K562 (cell line): Measurements from ENCODE around the gene NDUFB5. TPM values are rescaled to one million over a fixed set of nuclear protein-coding genes. Genes with fewer than 3 reads are reported as not detected.
A peak's percentile ranks its signal among the peaks of the same experiment; 100 is the strongest.

Source experiments
- FOXA3 ChIP-seq, 2 experiments: fragments of 450-650 bp in 1 of 2; sonication (generic) in 1 of 2; formaldehyde crosslinking; IDR thresholded peaks in 1 of 2; conservative IDR thresholded peaks in 1 of 2; 2 replicates each; pipeline versions ENCODE4 v1.4.0 to v1.8.0; 2020 to 2022; ENCODE audit warnings: mild to moderate bottlenecking in 2 of 2, missing genetic modification reagents in 1 of 2
- HDAC2 ChIP-seq: fragments of 450-650 bp; IDR thresholded peaks from 2 replicates; pipeline ENCODE4 v1.6.1; 2016; ENCODE audit warnings: mild to moderate bottlenecking
- MBD1 ChIP-seq: fragments of 250-450 bp; sonication (Bioruptor Pico); IDR thresholded peaks from 2 replicates; pipeline ENCODE4 v1.8.0; 2022; ENCODE audit warnings: inconsistent platforms
- PTTG1 ChIP-seq: fragments of 450-650 bp; IDR thresholded peaks from 2 replicates; pipeline ENCODE4 v1.6.1; 2016; ENCODE audit warnings: low read depth, mild to moderate bottlenecking, missing genetic modification characterization, missing compliant biosample characterization
- SAP30 ChIP-seq: fragments of 200-600 bp; sonication (generic); IDR thresholded peaks from 2 replicates; pipeline ENCODE4 v1.6.1; 2012; ENCODE audit warnings: borderline replicate concordance, low read depth, mild to moderate bottlenecking, moderate library complexity, low read length, control low read depth, inconsistent platforms; ENCODE audit not compliant: insufficient read depth, poor library complexity, severe bottlenecking
- SRSF9 ChIP-seq: fragments of 200-400 bp; formaldehyde crosslinking; IDR thresholded peaks from 2 replicates; pipeline ENCODE4 v1.6.1; 2017; ENCODE audit warnings: low read depth, low read length, borderline replicate concordance
- TBP ChIP-seq: optimal IDR thresholded peaks from 2 replicates; pipeline ENCODE3; 2011; ENCODE audit warnings: low read depth, low read length, improper control_type of control experiment
- ZEB2 ChIP-seq: fragments of 450-650 bp; IDR thresholded peaks from 2 replicates; pipeline ENCODE4 v1.6.1; 2016
- ZNF239 ChIP-seq: fragments of 250-450 bp; sonication (Bioruptor Pico); IDR thresholded peaks from 2 replicates; pipeline ENCODE4 v1.4.0; 2020; ENCODE audit warnings: mild to moderate bottlenecking
- polyA plus RNA-seq, 8 experiments: library from polyadenylated mRNA; depleted of rRNA in 4 of 8; stranded (reverse) in 5 of 8; unstranded in 3 of 8; fragments of >200 nt; fragmentation: Nextera tagmentation in 2 of 8; fragmentation: Illumina TruSeq in 1 of 8; extraction: Ambion mirVana in 2 of 8; extraction: Trizol in 1 of 8; gene quantifications; 2 replicates each; pipeline versions ENCODE4 v1.2.1 to v1.2.3, GENCODE V29; 2011 to 2014; ENCODE audit warnings: inconsistent platforms in 1 of 8, missing spikeins in 1 of 8
- total RNA-seq, 7 experiments: library from RNA; depleted of rRNA in 6 of 7; stranded (reverse); fragments of >200 nt in 6 of 7; fragmentation: Illumina TruSeq in 2 of 7; extraction: Trizol in 2 of 7; gene quantifications; 2 replicates each; pipeline versions ENCODE4 v1.2.1 to v1.2.3, GENCODE V29; 2011 to 2021; ENCODE audit warnings: low replicate concordance in 1 of 7
- TF ChIP-seq, protein P1 (sequence below): fragments of 450-650 bp; formaldehyde crosslinking; IDR thresholded peaks from 2 replicates; pipeline ENCODE4 v1.4.0; 2020; ENCODE audit warnings: mild to moderate bottlenecking

Gene NDUFB5
- total and polyA plus RNA-seq, 9 of the 15 experiments (the other 6 are each of a cell fraction or from before 2014, with no cell fraction given), result 128 to 466 (median 176) TPM

GRCh38 chr3:179562591-179563270 is 41.9 kb upstream of the NDUFB5 start, which contains the start of gene ACTL6A (continued):
- TF ChIP-seq MBD1 (CRISPR knock-in tag), result no peak
- TF ChIP-seq TBP, result peak; percentile 92
- TF ChIP-seq ZNF239 (CRISPR knock-in tag), result no peak
- TF ChIP-seq SRSF9, result no peak
- no peak for TF ChIP-seq PTTG1
- TF ChIP-seq HDAC2, result no peak
- TF ChIP-seq FOXA3 (CRISPR knock-in tag; conservative IDR thresholded peaks at IDR 0.05 in 1 of 2, IDR thresholded peaks at IDR 0.05 in 1 of 2), result no peak
- peak; percentile 58 for TF ChIP-seq SAP30
- TF ChIP-seq, protein P1, sequence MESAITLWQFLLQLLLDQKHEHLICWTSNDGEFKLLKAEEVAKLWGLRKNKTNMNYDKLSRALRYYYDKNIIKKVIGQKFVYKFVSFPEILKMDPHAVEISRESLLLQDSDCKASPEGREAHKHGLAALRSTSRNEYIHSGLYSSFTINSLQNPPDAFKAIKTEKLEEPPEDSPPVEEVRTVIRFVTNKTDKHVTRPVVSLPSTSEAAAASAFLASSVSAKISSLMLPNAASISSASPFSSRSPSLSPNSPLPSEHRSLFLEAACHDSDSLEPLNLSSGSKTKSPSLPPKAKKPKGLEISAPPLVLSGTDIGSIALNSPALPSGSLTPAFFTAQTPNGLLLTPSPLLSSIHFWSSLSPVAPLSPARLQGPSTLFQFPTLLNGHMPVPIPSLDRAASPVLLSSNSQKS (CRISPR knock-in tag), result no peak
- no peak for TF ChIP-seq ZEB2
- TF ChIP-seq, all 486 proteins: peak for 114
